Thymus (tissue), 11 donors: ENCODE measurements around the gene OLFM2. TPM values are rescaled to one million over a fixed set of nuclear protein-coding genes. Genes with fewer than 3 reads are reported as not detected.

ENCODE experiments used
- DNase-seq, 9 donors: peaks; one replicate each; pipeline ENCODE4 v3.0.0-alpha.2; 2013; ENCODE audit warnings: low spot score in 9 of 9, low read depth in 6 of 9, missing footprints in 1 of 9
- H3K27ac ChIP-seq, 2 donors: one replicate each; pipeline ENCODE4 v1.5.1; 2013; ENCODE audit warnings: control low read depth in 1 of 2, low read depth in 1 of 2, low read length in 1 of 2, mild to moderate bottlenecking in 1 of 2, moderate library complexity in 1 of 2
- H3K27me3 ChIP-seq, 2 donors: one replicate each; pipeline ENCODE4 v1.5.1; 2013; ENCODE audit warnings: low read length in 1 of 2; ENCODE audit not compliant: control insufficient read depth in 2 of 2, insufficient read depth in 1 of 2
- H3K36me3 ChIP-seq, 2 donors: one replicate each; pipeline ENCODE4 v1.5.1; 2013; ENCODE audit warnings: low read length in 1 of 2, mild to moderate bottlenecking in 1 of 2, moderate library complexity in 1 of 2; ENCODE audit not compliant: control insufficient read depth in 2 of 2, insufficient read depth in 2 of 2
- H3K4me1 ChIP-seq, 2 donors: one replicate each; pipeline ENCODE4 v1.5.1; 2013; ENCODE audit warnings: low read length in 2 of 2; ENCODE audit not compliant: control insufficient read depth in 2 of 2, insufficient read depth in 2 of 2
- H3K4me3 ChIP-seq, 2 donors: one replicate each; pipeline ENCODE4 v1.5.1; 2013; ENCODE audit warnings: low read length in 2 of 2, control low read depth in 1 of 2, mild to moderate bottlenecking in 1 of 2
- H3K9me3 ChIP-seq, 2 donors: one replicate each; pipeline ENCODE4 v1.5.1; 2013; ENCODE audit warnings: low read length in 1 of 2, mild to moderate bottlenecking in 1 of 2; ENCODE audit not compliant: control insufficient read depth in 2 of 2, insufficient read depth in 1 of 2
- WGBS: extraction: QIAGEN DNeasy Blood & Tissue Kit; methylation state at CpG from one replicate; pipeline ENCODE4 v1.1.7; 2013; 5-methylcytosine and 5-hydroxymethylcytosine counted together
- polyA plus RNA-seq: library from polyadenylated mRNA; stranded (reverse); fragments of 200-250 nt; gene quantifications from one replicate; pipeline ENCODE4 v1.2.3, GENCODE V29; 2013
- total RNA-seq: library from RNA; stranded (reverse); fragments of 120-200 nt; gene quantifications from one replicate; pipeline ENCODE4 v1.2.4, GENCODE V29; 2013
- donor health status: healthy.

OLFM2 gene
- total and polyA plus RNA-seq, 2 donors, result 10.4 to 14.3 TPM

- Histone ChIP-seq H3K27ac (no peak overlapping the region), H3K4me3 (no peak overlapping the region), H3K9me3 (no peaks in the 10 kb centered on the region), H3K27me3 (peaks cover 2 to 36% of the 10 kb centered on the region in 2 donors), H3K36me3 (no peaks in the 10 kb centered on the region), H3K4me1 (no peaks in the 10 kb centered on the region)
- WGBS, result 95% methylated on average over 5 of the region's 5 CpGs
- DNase-seq, result no peak
These were observed 33.0 kb downstream of the OLFM2 start for GRCh38 chr19:9903336-9903735.

- no peak overlapping the region for H3K4me3 ChIP-seq
- peaks cover 2 to 32% of the 10 kb centered on the region in 2 donors for H3K27me3 ChIP-seq
- H3K27ac ChIP-seq, result no peak overlapping the region
- H3K9me3 ChIP-seq, result no peaks in the 10 kb centered on the region
- WGBS, result 81% methylated on average over 5 of the region's 5 CpGs
- H3K4me1 ChIP-seq, result no peaks in the 10 kb centered on the region
- no peaks in the 10 kb centered on the region for H3K36me3 ChIP-seq
- no peak for DNase-seq
These were observed 34.7 kb downstream of the OLFM2 start for GRCh38 chr19:9901642-9902041.

GRCh38 chr19:9901020-9901419, 35.3 kb downstream of the OLFM2 start:
- H3K9me3 ChIP-seq, result no peaks in the 10 kb centered on the region
- no peaks in the 10 kb centered on the region for H3K4me1 ChIP-seq
- H3K4me3 ChIP-seq, result no peak overlapping the region
- H3K36me3 ChIP-seq, result no peaks in the 10 kb centered on the region
- no peak overlapping the region for H3K27ac ChIP-seq
- H3K27me3 ChIP-seq, result peaks cover 2 to 28% of the 10 kb centered on the region in 2 donors
- no peak for DNase-seq
- WGBS, result 81% methylated on average over 5 of the region's 5 CpGs

GRCh38 chr19:9891609-9892373, 44.5 kb downstream of the OLFM2 start:
- Histone ChIP-seq H3K27ac (no peak overlapping the region), H3K36me3 (no peaks in the 10 kb centered on the region), H3K27me3 (peaks cover 0 to 2% of the 10 kb centered on the region in 2 donors), H3K4me3 (no peak overlapping the region), H3K9me3 (no peaks in the 10 kb centered on the region), H3K4me1 (no peaks in the 10 kb centered on the region)
- DNase-seq, result no peak
- 74% methylated on average over 6 of the region's 6 CpGs for whole genome bisulfite sequencing

GRCh38 chr19:9885077-9885552, 51.2 kb downstream of the OLFM2 start:
- Histone ChIP-seq H3K27me3 (peaks cover 0 to 2% of the 10 kb centered on the region in 2 donors), H3K4me3 (no peak overlapping the region), H3K9me3 (peaks cover 0 to 3% of the 10 kb centered on the region in 2 donors), H3K4me1 (peaks cover 0 to 6% of the 10 kb centered on the region in 2 donors), H3K36me3 (no peaks in the 10 kb centered on the region), H3K27ac (no peak overlapping the region)
- DNase-seq, result no peak
- WGBS, result 80% methylated on average over 8 of the region's 8 CpGs

GRCh38 chr19:9883764-9884163, 52.6 kb downstream of the OLFM2 start:
- H3K27me3 ChIP-seq, result no peaks in the 10 kb centered on the region
- 92% methylated on average over 12 of the region's 12 CpGs for WGBS
- H3K9me3 ChIP-seq, result peaks cover 0 to 3% of the 10 kb centered on the region in 2 donors
- H3K36me3 ChIP-seq, result no peaks in the 10 kb centered on the region
- no peak overlapping the region for H3K4me3 ChIP-seq
- H3K4me1 ChIP-seq, result peaks cover 0 to 6% of the 10 kb centered on the region in 2 donors
- no peak overlapping the region for H3K27ac ChIP-seq
- DNase-seq, result no peak

GRCh38 chr19:9883231-9883758, 53.0 kb downstream of the OLFM2 start:
- peaks cover 0 to 3% of the 10 kb centered on the region in 2 donors for H3K9me3 ChIP-seq
- 85% methylated on average over 10 of the region's 10 CpGs for WGBS
- no peak for DNase-seq
- H3K4me1 ChIP-seq, result peaks cover 0 to 9% of the 10 kb centered on the region in 2 donors
- no peaks in the 10 kb centered on the region for H3K36me3 ChIP-seq
- no peak overlapping the region for H3K27ac ChIP-seq
- H3K27me3 ChIP-seq, result no peaks in the 10 kb centered on the region
- H3K4me3 ChIP-seq, result no peak overlapping the region

GRCh38 chr19:9881720-9882119, 54.6 kb downstream of the OLFM2 start:
- Histone ChIP-seq H3K4me3 (no peak overlapping the region), H3K36me3 (no peaks in the 10 kb centered on the region), H3K27ac (no peak overlapping the region), H3K27me3 (no peaks in the 10 kb centered on the region), H3K9me3 (peaks cover 0 to 3% of the 10 kb centered on the region in 2 donors), H3K4me1 (peaks cover 0 to 9% of the 10 kb centered on the region in 2 donors)
- no peak for DNase-seq
- WGBS, result 97% methylated on average over 9 of the region's 9 CpGs

- WGBS, result 76% methylated on average over 11 of the region's 11 CpGs
- Histone ChIP-seq H3K36me3 (no peaks in the 10 kb centered on the region), H3K4me3 (no peak overlapping the region), H3K4me1 (peaks cover 0 to 9% of the 10 kb centered on the region in 2 donors), H3K9me3 (no peaks in the 10 kb centered on the region), H3K27me3 (peaks cover 0 to 2% of the 10 kb centered on the region in 2 donors), H3K27ac (no peak overlapping the region)
- DNase-seq, result no peak
These were observed 57.7 kb downstream of the OLFM2 start for GRCh38 chr19:9878511-9879196.
